Tibial nerve (tissue), 4 donors: ENCODE results near the gene ANKRD11.

Source experiments
- EP300 ChIP-seq, 2 donors: sonication (generic); formaldehyde crosslinking; IDR thresholded peaks; one replicate each; pipeline ENCODE4 v1.6.1; 2017; ENCODE audit warnings: antibody characterized with exemption in 2 of 2, mild to moderate bottlenecking in 1 of 2
- POLR2A ChIP-seq, 2 donors: fragments of 450-650 bp; IDR thresholded peaks; one replicate each; pipeline ENCODE4 v1.6.1; 2017; ENCODE audit warnings: antibody characterized with exemption in 2 of 2, mild to moderate bottlenecking in 2 of 2, moderate library complexity in 2 of 2
- TF ChIP-seq, protein P1 (sequence below), 5 experiments: fragments of 200-600 bp in 3 of 5; fragments of 450-650 bp in 2 of 5; sonication (generic) in 3 of 5; IDR thresholded peaks; one replicate each; pipeline ENCODE4 v1.5.1; 2016 to 2019; ENCODE audit warnings: antibody characterized with exemption in 5 of 5, mild to moderate bottlenecking in 3 of 5, moderate library complexity in 2 of 5

GRCh38 chr16:89232107-89232506 is 258.3 kb downstream of the ANKRD11 start:
- TF ChIP-seq, protein P1, sequence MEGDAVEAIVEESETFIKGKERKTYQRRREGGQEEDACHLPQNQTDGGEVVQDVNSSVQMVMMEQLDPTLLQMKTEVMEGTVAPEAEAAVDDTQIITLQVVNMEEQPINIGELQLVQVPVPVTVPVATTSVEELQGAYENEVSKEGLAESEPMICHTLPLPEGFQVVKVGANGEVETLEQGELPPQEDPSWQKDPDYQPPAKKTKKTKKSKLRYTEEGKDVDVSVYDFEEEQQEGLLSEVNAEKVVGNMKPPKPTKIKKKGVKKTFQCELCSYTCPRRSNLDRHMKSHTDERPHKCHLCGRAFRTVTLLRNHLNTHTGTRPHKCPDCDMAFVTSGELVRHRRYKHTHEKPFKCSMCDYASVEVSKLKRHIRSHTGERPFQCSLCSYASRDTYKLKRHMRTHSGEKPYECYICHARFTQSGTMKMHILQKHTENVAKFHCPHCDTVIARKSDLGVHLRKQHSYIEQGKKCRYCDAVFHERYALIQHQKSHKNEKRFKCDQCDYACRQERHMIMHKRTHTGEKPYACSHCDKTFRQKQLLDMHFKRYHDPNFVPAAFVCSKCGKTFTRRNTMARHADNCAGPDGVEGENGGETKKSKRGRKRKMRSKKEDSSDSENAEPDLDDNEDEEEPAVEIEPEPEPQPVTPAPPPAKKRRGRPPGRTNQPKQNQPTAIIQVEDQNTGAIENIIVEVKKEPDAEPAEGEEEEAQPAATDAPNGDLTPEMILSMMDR (IDR thresholded peaks at IDR 0.05), result no peak
- TF ChIP-seq EP300 (IDR thresholded peaks at IDR 0.05) (no peak), POLR2A (IDR thresholded peaks at IDR 0.05) (no peak)
